HepG2 (cell line): ENCODE measurements around the gene GSK3B. TPM values are rescaled to one million over a fixed set of nuclear protein-coding genes. Genes with fewer than 3 reads are reported as not detected.
A peak's percentile ranks its signal among the peaks of the same experiment; 100 is the strongest.

Experiments used
- CBFB ChIP-seq: sonication (generic); formaldehyde crosslinking; IDR thresholded peaks from 2 replicates; pipeline ENCODE4 v1.4.0; 2020; ENCODE audit warnings: missing genetic modification reagents
- ETV5 ChIP-seq: IDR thresholded peaks from 2 replicates; pipeline ENCODE4 v1.6.1; 2018; ENCODE audit warnings: missing biosample characterization, missing genetic modification reagents, inconsistent platforms, borderline replicate concordance
- FOXM1 ChIP-seq: sonication (generic); formaldehyde crosslinking; IDR thresholded peaks from 2 replicates; pipeline ENCODE4 v1.5.0; 2020; ENCODE audit warnings: missing genetic modification reagents
- FOXO1 ChIP-seq: sonication (generic); formaldehyde crosslinking; IDR thresholded peaks from 2 replicates; pipeline ENCODE4 v1.4.0; 2020; ENCODE audit warnings: missing genetic modification reagents
- FUBP1 ChIP-seq: sonication (generic); formaldehyde crosslinking; IDR thresholded peaks from 2 replicates; pipeline ENCODE4 v1.5.1; 2020; ENCODE audit warnings: missing genetic modification reagents, mild to moderate bottlenecking, borderline replicate concordance
- GPN1 ChIP-seq: sonication (generic); formaldehyde crosslinking; IDR thresholded peaks from 2 replicates; pipeline ENCODE4 v1.5.1; 2020; ENCODE audit warnings: missing genetic modification reagents, borderline replicate concordance
- HNRNPUL1 ChIP-seq: fragments of 200-400 bp; formaldehyde crosslinking; IDR thresholded peaks from 2 replicates; pipeline ENCODE4 v1.6.1; 2017; ENCODE audit warnings: low read depth, mild to moderate bottlenecking, low read length, moderate library complexity
- KDM4B ChIP-seq: sonication (generic); formaldehyde crosslinking; IDR thresholded peaks from 2 replicates; pipeline ENCODE4 v1.4.0; 2020; ENCODE audit warnings: missing genetic modification reagents
- LCORL ChIP-seq, 2 experiments: fragments of 450-650 bp in 1 of 2; sonication (generic) in 1 of 2; formaldehyde crosslinking in 1 of 2; IDR thresholded peaks; 2 replicates each; pipeline versions ENCODE4 v1.5.0 to v1.6.1; 2017 to 2020; ENCODE audit warnings: antibody characterized with exemption in 1 of 2, missing genetic modification reagents in 1 of 2
- MTF1 ChIP-seq: sonication (generic); formaldehyde crosslinking; IDR thresholded peaks from 2 replicates; pipeline ENCODE4 v1.5.0; 2020; ENCODE audit warnings: missing genetic modification reagents
- PRMT3 ChIP-seq: sonication (generic); formaldehyde crosslinking; IDR thresholded peaks from 2 replicates; pipeline ENCODE4 v1.8.1; 2022; ENCODE audit warnings: low read depth, mild to moderate bottlenecking, moderate library complexity, missing genetic modification reagents, borderline replicate concordance
- SNAI1 ChIP-seq: sonication (generic); formaldehyde crosslinking; IDR thresholded peaks from 2 replicates; pipeline ENCODE4 v1.5.0; 2020; ENCODE audit warnings: mild to moderate bottlenecking, missing genetic modification reagents, borderline replicate concordance
- TARDBP ChIP-seq: sonication (generic); formaldehyde crosslinking; IDR thresholded peaks from 2 replicates; pipeline ENCODE4 v1.8.0; 2022; ENCODE audit warnings: mild to moderate bottlenecking, missing genetic modification reagents
- ZFP36 ChIP-seq: fragments of 150-350 bp; IDR thresholded peaks from 2 replicates; pipeline ENCODE4 v1.6.1; 2018; ENCODE audit warnings: borderline replicate concordance, low read length, low read depth; ENCODE audit not compliant: partially characterized antibody
- ZNF207 ChIP-seq: fragments of 450-650 bp; IDR thresholded peaks from 2 replicates; pipeline ENCODE4 v1.6.1; 2016; ENCODE audit warnings: antibody characterized with exemption, borderline replicate concordance
- ZNF264 ChIP-seq: sonication (generic); formaldehyde crosslinking; IDR thresholded peaks from 2 replicates; pipeline ENCODE4 v1.4.0; 2020; ENCODE audit warnings: missing genetic modification reagents
- ZNF317 ChIP-seq: sonication (generic); formaldehyde crosslinking; IDR thresholded peaks from 2 replicates; pipeline ENCODE4 v1.5.0; 2020; ENCODE audit warnings: mild to moderate bottlenecking, missing genetic modification reagents
- ZNF883 ChIP-seq: sonication (generic); formaldehyde crosslinking; IDR thresholded peaks from 2 replicates; pipeline ENCODE4 v1.5.1; 2020; ENCODE audit warnings: mild to moderate bottlenecking, missing genetic modification reagents; ENCODE audit errors: not compliant biosample characterization
- polyA plus RNA-seq, 8 experiments: library from polyadenylated mRNA; depleted of rRNA in 3 of 8; stranded (reverse) in 7 of 8; unstranded in 1 of 8; fragments of >200 nt; fragmentation: Illumina TruSeq in 4 of 8; extraction: Trizol in 4 of 8; gene quantifications; 2 replicates each; pipeline versions ENCODE4 v1.2.1 to v1.2.3, GENCODE V29; 2011 to 2016; ENCODE audit warnings: low read depth in 4 of 8, missing spikeins in 1 of 8, mixed read lengths in 1 of 8; ENCODE audit not compliant: insufficient read depth in 1 of 8
- total RNA-seq, 5 experiments: library from RNA; depleted of rRNA; stranded (reverse); fragments of >200 nt; fragmentation: Illumina TruSeq; extraction: Trizol; gene quantifications; 2 replicates each; pipeline ENCODE4 v1.2.3, GENCODE V29; 2016; ENCODE audit warnings: low read depth in 1 of 5
- TF ChIP-seq, protein P1 (sequence below): conservative IDR thresholded peaks from 2 replicates; pipeline ENCODE4 v1.6.1; 2018; ENCODE audit warnings: missing genetic modification reagents
- TF ChIP-seq, protein P2 (sequence below): sonication (generic); formaldehyde crosslinking; IDR thresholded peaks from 2 replicates; pipeline ENCODE4 v1.5.0; 2020; ENCODE audit warnings: missing genetic modification reagents, mild to moderate bottlenecking, borderline replicate concordance

GSK3B gene
- total and polyA plus RNA-seq, 2 of the 13 experiments (the other 11 are each of a cell fraction or from before 2014, with no cell fraction given): 22.3 to 30.1 TPM

GRCh38 chr3:120095226-120095978 lies 1.2 kb upstream of the GSK3B start (continued):
- TF ChIP-seq, protein P1, sequence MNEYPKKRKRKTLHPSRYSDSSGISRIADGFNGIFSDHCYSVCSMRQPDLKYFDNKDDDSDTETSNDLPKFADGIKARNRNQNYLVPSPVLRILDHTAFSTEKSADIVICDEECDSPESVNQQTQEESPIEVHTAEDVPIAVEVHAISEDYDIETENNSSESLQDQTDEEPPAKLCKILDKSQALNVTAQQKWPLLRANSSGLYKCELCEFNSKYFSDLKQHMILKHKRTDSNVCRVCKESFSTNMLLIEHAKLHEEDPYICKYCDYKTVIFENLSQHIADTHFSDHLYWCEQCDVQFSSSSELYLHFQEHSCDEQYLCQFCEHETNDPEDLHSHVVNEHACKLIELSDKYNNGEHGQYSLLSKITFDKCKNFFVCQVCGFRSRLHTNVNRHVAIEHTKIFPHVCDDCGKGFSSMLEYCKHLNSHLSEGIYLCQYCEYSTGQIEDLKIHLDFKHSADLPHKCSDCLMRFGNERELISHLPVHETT: peak; percentile 56; the same call in 1 of the 2 replicates
- no peak for TF ChIP-seq GPN1 (CRISPR knock-in tag)
- TF ChIP-seq ZNF264 (CRISPR knock-in tag): no peak
- TF ChIP-seq ZNF207: no peak
- 0 out of 2 replicates have a peak, but pooled peaks have one; percentile 49 for TF ChIP-seq PRMT3 (CRISPR knock-in tag)
- peak; percentile 92 for TF ChIP-seq ZNF883 (CRISPR knock-in tag)
- no peak for TF ChIP-seq CBFB (CRISPR knock-in tag)
- TF ChIP-seq FOXO1 (CRISPR knock-in tag): peak; percentile 60
- TF ChIP-seq, protein P2, sequence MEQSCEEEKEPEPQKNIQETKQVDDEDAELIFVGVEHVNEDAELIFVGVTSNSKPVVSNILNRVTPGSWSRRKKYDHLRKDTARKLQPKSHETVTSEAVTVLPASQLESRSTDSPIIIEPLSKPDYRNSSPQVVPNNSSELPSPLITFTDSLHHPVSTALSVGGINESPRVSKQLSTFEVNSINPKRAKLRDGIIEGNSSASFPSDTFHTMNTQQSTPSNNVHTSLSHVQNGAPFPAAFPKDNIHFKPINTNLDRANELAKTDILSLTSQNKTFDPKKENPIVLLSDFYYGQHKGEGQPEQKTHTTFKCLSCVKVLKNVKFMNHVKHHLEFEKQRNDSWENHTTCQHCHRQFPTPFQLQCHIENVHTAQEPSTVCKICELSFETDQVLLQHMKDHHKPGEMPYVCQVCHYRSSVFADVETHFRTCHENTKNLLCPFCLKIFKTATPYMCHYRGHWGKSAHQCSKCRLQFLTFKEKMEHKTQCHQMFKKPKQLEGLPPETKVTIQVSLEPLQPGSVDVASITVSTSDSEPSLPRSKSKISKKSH: no peak; the same call in 1 of the 2 replicates
- no peak for TF ChIP-seq HNRNPUL1
- TF ChIP-seq MTF1 (CRISPR knock-in tag): no peak
- peak; percentile 93; the same call in 1 of the 2 replicates for TF ChIP-seq SNAI1
- no peak for TF ChIP-seq ZFP36
- TF ChIP-seq ETV5 (CRISPR knock-in tag): peak; percentile 78; the same call in 1 of the 2 replicates
- peak; percentile 62; the same call in 1 of the 2 replicates for TF ChIP-seq TARDBP (CRISPR knock-in tag)
- TF ChIP-seq FOXM1 (CRISPR knock-in tag): 0 out of 2 replicates have a peak, but pooled peaks have one; percentile 36
- no peak; the same call in 1 of the 2 replicates for TF ChIP-seq KDM4B
- peak; percentile 76 for TF ChIP-seq ZNF317 (CRISPR knock-in tag)
- no peak for TF ChIP-seq LCORL (IDR thresholded peaks at IDR 0.05)
- TF ChIP-seq LCORL (CRISPR knock-in tag; IDR thresholded peaks at IDR 0.05): no peak; the same call in 1 of the 2 replicates
- TF ChIP-seq FUBP1 (CRISPR knock-in tag): no peak
